ENCODE results near the gene SEMA4A.
A peak's percentile ranks its signal among the peaks of the same experiment; 100 is the strongest.
"Not testable (repeated sequence)": the region's sequence is repeated elsewhere in the genome, so short reads cannot be mapped to it uniquely, and the experiment has no call there.

Gene SEMA4A

DNA sequence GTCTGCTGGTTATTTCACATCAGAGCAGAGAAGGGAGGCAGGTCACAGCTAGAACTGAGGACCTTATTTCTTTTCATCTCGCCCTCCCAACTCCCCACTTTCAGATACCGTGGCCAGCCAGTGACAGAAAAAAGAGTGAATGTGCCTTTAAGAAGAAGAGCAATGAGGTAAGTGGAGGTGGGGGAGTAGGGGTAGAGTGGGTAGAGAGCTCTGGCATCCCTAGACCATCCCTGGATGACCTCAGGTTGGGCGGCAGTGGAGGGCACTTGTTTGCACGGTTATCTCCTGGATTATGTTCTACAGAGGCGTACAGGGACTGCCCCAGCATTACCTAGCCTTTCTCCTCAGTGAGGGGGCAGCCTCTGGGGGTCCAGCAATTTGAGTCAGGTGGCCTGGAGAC lies 4.6 kb downstream of the SEMA4A start:
- Mint-ChIP-seq H3K4me1 (ENCODE audit: low read depth) (peaks cover 50% of the 10 kb centered on the region), H3K9me3 (ENCODE audit: low read depth) (no peaks in the 10 kb centered on the region), H3K4me3 (no peak overlapping the region), H3K27ac (no peak overlapping the region), H3K27me3 (no peaks in the 10 kb centered on the region), H3K36me3 (no peaks in the 10 kb centered on the region)

DNA sequence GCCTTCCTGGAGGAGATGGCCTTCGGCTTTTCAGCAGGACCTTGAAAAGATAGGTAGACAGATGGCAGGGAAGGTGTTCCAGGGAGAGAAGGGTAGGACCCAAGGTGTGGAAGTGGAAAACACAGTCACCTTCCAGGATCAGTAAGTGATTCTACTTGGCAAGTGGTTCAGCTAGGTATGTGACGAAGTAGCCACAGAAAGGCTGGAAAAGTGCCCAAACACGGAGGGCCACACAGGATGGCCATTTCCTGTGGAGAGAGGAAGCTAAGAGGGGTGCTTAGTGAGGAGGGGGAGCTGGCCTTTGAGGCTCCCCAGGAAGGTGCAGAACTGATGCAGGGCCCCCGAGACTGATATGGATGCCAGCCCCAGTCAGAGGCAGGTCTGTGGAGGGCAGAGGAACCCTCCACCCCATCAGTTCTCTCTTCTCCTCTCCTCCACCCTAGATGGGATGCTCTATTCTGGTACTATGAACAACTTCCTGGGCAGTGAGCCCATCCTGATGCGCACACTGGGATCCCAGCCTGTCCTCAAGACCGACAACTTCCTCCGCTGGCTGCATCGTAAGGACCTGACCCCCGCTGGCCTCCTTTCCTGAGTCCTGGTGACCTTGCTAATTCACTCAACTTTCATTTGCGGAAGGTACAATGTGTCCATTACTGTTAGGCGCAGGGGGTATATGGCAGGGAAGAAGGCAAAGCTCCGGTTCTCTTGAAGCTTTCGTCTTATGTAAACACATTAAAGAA lies 6.8 kb downstream of the SEMA4A start:
- H3K9me3 Mint-ChIP-seq (ENCODE audit: low read depth) = no peaks in the 10 kb centered on the region
- no peaks in the 10 kb centered on the region for H3K36me3 Mint-ChIP-seq
- peaks cover 52% of the 10 kb centered on the region for H3K4me1 Mint-ChIP-seq (ENCODE audit: low read depth)
- H3K27me3 Mint-ChIP-seq = no peaks in the 10 kb centered on the region
- peak overlapping the region; percentile 58 for H3K27ac Mint-ChIP-seq
- H3K4me3 Mint-ChIP-seq = peak overlapping the region; percentile 72

DNA sequence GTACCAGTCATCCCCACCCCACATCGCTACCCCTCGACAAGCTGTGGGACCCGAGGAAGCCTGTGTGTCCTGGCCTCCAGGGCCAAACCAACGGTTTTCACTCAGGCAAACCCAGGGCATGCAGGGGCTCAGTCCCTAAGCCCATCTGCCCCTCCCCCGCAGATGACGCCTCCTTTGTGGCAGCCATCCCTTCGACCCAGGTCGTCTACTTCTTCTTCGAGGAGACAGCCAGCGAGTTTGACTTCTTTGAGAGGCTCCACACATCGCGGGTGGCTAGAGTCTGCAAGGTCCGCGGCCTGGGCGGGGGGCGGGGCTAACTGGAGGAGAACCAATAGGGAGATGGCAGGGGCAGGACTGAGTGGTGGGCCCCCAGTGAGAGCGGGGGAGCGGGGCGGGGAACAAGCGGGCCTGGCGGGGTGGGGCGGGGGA lies 7.4 kb downstream of the SEMA4A start:
- Mint-ChIP-seq H3K36me3 (no peaks in the 10 kb centered on the region), H3K27ac (peak overlapping the region; percentile 58), H3K9me3 (ENCODE audit: low read depth) (no peaks in the 10 kb centered on the region), H3K4me3 (peak overlapping the region; percentile 72), H3K4me1 (ENCODE audit: low read depth) (peaks cover 51% of the 10 kb centered on the region), H3K27me3 (no peaks in the 10 kb centered on the region)

DNA sequence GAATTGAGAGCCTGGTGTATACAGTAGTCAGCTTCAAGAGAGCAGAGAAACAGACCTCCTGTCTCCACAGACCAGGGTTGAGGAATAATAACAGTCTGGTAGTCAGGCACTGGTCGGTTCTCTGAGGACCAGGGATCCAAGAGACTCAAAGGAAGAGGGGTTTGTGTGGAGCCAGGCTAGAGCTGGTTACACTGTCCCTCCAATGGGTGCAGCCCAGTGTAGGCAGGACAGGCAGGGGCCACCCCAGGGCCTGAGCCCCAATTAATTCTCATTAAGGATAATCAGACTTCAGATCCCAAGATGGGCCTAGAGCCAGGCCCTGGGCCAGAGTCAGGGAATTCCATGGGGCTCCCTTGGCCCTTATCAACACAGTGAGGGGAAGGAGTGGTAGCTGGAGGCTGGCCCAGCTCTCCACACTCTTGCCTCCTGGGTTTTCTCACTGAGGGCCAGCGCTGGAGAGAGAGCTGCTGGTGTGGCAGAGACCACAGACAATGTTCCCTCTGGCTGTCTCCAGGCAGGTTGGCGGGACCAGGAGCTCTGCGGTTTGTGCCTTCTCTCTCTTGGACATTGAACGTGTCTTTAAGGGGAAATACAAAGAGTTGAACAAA lies 9.1 kb downstream of the SEMA4A start:
- Mint-ChIP-seq H3K36me3 (peaks cover 2% of the 10 kb centered on the region), H3K27ac (peak overlapping the region; percentile 97), H3K9me3 (ENCODE audit: low read depth) (no peaks in the 10 kb centered on the region), H3K27me3 (no peaks in the 10 kb centered on the region), H3K4me3 (no peak overlapping the region), H3K4me1 (ENCODE audit: low read depth) (peaks cover 42% of the 10 kb centered on the region)

DNA sequence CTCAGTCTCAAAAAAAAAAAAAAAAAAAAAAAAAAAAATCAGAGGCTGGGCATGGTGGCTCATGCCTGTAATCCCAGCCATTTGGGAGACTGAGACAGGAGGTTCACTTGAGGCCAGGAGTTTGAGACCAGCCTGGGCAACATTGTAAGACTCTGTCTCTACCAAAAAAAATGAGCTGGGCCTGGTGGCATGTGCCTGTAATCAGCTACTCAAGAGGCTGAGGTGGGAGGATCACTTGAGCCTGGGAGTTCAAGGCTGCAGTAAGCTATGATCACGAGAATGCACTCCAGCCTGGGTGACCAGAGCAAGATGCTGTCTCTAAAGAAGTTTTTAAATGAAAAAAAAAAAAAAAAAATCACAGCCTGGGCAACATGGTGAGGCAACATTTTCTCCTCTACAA lies 10.3 kb downstream of the SEMA4A start:
- Mint-ChIP-seq H3K27ac (no peak overlapping the region), H3K36me3 (peaks cover 4% of the 10 kb centered on the region), H3K4me3 (no peak overlapping the region), H3K27me3 (no peaks in the 10 kb centered on the region), H3K9me3 (ENCODE audit: low read depth) (no peaks in the 10 kb centered on the region), H3K4me1 (ENCODE audit: low read depth) (peaks cover 39% of the 10 kb centered on the region)

DNA sequence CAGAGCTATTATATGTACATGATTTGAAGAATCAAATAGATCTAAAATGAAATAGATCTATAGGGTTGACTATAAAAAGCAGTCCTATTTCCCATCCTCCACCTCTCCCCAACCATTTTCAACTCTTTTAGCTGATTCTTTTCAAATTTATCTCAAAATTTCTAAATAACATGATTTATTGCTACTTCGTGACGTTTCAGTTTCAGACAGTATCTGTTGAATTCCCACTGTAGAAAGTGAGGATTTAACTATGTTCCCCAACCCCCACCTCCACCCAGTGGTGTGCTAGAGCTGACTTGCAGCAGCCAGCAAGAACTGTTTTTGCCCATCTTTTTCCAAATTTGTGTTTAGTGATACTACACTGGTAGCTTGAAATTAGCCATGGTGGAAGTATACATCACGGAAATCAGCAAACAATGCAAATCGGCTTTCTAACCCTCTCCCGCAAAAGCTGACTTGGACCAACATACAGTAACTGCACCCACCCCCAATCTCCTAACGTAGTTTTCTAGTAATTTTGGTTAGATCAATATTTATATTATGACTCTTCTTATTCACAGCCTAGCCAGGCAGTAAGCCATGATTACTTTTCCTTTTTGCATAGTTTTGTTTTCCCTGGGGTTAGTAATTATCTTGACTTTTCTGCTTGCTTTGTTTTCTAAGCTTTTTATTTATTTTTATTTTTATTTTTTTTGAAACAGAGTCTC lies 10.9 kb downstream of the SEMA4A start:
- Mint-ChIP-seq H3K27ac (no peak overlapping the region), H3K4me3 (no peak overlapping the region), H3K4me1 (ENCODE audit: low read depth) (peaks cover 37% of the 10 kb centered on the region), H3K27me3 (no peaks in the 10 kb centered on the region), H3K9me3 (ENCODE audit: low read depth) (no peaks in the 10 kb centered on the region), H3K36me3 (peaks cover 4% of the 10 kb centered on the region)

DNA sequence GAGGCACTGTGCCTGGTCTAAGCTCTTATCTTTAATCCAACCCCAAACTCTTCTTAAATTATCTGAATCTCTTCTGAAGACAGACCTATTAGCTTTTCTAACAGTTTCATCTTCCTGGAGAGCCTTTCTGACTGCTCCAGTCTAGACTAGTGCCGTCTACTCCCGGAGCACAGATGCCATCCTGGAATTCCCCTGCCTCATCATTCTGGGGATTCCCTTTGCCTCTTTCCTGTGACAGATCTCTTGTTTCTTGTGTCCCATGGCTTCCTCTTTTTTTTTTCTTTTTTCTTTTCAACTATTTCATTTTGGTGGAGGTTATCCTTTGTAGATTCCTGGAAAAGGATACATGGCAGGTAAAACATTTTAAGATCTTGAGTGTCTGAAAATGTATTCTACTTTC lies 11.7 kb downstream of the SEMA4A start:
- Mint-ChIP-seq H3K9me3 (ENCODE audit: low read depth) (no peaks in the 10 kb centered on the region), H3K4me3 (no peak overlapping the region), H3K27me3 (no peaks in the 10 kb centered on the region), H3K36me3 (peaks cover 4% of the 10 kb centered on the region), H3K4me1 (ENCODE audit: low read depth) (peaks cover 31% of the 10 kb centered on the region), H3K27ac (peak overlapping the region; percentile 42)

DNA sequence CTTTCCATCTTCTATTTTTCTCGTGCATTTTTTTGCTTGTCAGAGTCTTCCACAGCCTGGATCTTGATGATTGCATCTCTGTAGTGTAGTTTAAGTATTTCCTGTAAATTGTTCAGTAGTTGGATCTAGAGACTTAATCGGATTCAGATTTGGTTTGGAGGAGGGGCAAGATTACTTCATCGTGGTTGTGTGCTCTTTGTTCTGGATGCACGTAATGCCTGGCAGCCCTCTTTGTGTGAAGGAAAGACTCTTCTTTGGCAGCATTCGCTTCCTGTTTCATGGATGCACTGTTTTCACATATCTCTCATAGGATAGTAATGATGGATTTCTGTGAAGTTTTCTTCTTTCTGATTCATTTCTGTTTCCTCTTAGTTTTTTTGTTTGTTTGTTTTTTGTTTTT lies 14.2 kb downstream of the SEMA4A start:
- Mint-ChIP-seq H3K4me1 (ENCODE audit: low read depth) (peaks cover 13% of the 10 kb centered on the region), H3K27ac (no peak overlapping the region), H3K9me3 (ENCODE audit: low read depth) (no peaks in the 10 kb centered on the region), H3K27me3 (no peaks in the 10 kb centered on the region), H3K4me3 (no peak overlapping the region), H3K36me3 (peaks cover 4% of the 10 kb centered on the region)

DNA sequence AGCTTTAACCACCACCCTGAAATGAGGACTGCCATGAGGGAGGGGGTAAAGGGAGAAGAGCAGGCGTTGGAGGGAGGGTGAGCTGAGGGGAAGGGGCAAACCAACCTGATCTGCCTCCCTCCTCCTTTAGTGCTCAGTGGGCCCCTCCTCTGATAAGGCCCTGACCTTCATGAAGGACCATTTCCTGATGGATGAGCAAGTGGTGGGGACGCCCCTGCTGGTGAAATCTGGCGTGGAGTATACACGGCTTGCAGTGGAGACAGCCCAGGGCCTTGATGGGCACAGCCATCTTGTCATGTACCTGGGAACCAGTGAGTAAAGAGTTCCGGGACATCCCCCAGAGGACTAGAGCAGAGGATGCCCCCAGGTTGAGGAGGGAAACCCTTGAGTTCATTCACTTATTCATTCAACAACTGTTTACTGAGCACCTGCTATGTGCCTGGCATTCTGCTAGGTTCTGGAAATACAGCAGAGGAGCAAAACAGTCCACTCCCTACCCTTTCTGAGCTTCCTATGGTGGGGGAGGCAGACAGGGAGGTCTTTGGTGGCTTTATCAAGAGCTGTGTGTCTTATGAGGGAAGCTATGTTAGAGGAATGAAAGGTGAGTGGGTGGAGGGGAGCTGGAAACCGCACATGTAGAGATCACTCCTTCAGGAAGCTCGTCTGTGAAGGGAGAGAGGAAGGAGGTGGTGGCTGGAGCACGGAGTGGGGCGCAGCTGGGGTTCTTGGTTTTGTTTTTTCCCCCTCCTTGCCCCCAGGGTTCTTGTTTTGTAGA lies 19.5 kb downstream of the SEMA4A start:
- peaks cover 2% of the 10 kb centered on the region for H3K36me3 Mint-ChIP-seq
- H3K27ac Mint-ChIP-seq = no peak overlapping the region
- H3K4me3 Mint-ChIP-seq = no peak overlapping the region

DNA sequence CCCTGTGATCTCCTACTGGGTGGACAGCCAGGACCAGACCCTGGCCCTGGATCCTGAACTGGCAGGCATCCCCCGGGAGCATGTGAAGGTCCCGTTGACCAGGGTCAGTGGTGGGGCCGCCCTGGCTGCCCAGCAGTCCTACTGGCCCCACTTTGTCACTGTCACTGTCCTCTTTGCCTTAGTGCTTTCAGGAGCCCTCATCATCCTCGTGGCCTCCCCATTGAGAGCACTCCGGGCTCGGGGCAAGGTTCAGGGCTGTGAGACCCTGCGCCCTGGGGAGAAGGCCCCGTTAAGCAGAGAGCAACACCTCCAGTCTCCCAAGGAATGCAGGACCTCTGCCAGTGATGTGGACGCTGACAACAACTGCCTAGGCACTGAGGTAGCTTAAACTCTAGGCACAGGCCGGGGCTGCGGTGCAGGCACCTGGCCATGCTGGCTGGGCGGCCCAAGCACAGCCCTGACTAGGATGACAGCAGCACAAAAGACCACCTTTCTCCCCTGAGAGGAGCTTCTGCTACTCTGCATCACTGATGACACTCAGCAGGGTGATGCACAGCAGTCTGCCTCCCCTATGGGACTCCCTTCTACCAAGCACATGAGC lies 23.3 kb downstream of the SEMA4A start:
- Mint-ChIP-seq H3K36me3 (peaks cover 2% of the 10 kb centered on the region), H3K9me3 (ENCODE audit: low read depth) (no peaks in the 10 kb centered on the region), H3K27ac (no peak overlapping the region), H3K4me1 (ENCODE audit: low read depth) (peaks cover 26% of the 10 kb centered on the region), H3K27me3 (no peaks in the 10 kb centered on the region), H3K4me3 (no peak overlapping the region)

More for the DNA sequence above, 19.5 kb downstream of the SEMA4A start:
- Mint-ChIP-seq H3K27me3 (no peaks in the 10 kb centered on the region), H3K9me3 (ENCODE audit: low read depth) (no peaks in the 10 kb centered on the region), H3K4me1 (ENCODE audit: low read depth) (peaks cover 15% of the 10 kb centered on the region)

DNA sequence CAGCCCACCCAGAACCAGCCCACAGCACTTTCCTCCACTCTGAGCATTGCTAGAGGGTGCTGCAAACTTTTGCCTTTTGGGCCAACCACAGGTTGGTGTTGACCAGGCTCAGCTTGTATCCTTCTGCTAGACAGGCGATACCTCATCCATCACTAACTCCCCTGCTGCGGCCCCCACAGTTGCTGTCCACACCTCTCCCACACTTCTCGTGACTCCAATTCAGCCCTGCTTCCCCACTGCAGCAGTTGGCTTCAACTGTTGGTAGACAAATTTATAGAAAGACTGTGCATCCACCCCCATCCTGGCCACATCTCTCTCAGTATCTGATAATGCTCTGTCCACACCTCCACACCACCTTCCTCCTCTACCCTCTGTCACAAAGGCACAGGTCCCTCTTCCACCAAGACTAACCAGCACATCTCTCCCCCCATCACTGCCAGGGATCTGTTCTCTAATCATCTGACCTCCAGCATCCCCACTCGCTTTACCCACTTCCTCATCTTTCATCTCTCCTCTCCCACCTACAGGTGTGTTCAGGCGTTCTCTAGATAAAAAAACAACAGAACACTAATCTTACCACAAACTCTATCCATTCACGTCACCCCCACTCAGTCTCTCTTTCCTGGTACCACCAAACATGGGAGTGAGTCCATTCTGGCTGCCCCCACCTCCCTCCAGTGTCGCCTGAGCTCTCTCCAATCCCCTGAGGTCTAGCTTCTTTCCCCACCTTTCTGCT lies 24.7 kb downstream of the SEMA4A start:
- Mint-ChIP-seq H3K4me1 (ENCODE audit: low read depth) (peaks cover 22% of the 10 kb centered on the region), H3K27me3 (no peaks in the 10 kb centered on the region), H3K36me3 (peaks cover 2% of the 10 kb centered on the region), H3K4me3 (peak overlapping the region; percentile 44), H3K27ac (peak overlapping the region; percentile 76), H3K9me3 (ENCODE audit: low read depth) (no peaks in the 10 kb centered on the region)

DNA sequence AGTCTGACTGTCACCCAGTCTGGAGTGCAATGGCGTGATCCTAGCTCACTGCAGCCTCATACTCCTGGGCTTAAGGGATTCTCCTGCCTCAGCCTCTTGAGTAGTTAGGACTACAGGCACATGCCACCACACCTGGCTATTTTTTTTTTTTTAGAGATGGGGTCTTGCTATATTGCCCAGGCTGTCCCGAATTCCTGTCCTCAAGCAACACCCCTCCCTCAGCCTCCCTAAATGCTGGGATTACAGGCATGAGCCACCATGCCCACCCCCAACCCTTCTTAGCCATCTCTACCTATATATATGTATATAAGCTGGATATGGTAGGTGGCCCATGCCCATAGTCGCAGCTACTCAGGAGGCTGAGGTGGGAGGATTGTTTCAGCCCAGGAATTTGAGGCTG lies 27.1 kb downstream of the SEMA4A start:
- H3K9me3 Mint-ChIP-seq (ENCODE audit: low read depth) = no peaks in the 10 kb centered on the region
- H3K27ac Mint-ChIP-seq = no peak overlapping the region
- peaks cover 18% of the 10 kb centered on the region for H3K4me1 Mint-ChIP-seq (ENCODE audit: low read depth)
- no peaks in the 10 kb centered on the region for H3K27me3 Mint-ChIP-seq
- peaks cover 2% of the 10 kb centered on the region for H3K36me3 Mint-ChIP-seq
- H3K4me3 Mint-ChIP-seq = no peak overlapping the region

DNA sequence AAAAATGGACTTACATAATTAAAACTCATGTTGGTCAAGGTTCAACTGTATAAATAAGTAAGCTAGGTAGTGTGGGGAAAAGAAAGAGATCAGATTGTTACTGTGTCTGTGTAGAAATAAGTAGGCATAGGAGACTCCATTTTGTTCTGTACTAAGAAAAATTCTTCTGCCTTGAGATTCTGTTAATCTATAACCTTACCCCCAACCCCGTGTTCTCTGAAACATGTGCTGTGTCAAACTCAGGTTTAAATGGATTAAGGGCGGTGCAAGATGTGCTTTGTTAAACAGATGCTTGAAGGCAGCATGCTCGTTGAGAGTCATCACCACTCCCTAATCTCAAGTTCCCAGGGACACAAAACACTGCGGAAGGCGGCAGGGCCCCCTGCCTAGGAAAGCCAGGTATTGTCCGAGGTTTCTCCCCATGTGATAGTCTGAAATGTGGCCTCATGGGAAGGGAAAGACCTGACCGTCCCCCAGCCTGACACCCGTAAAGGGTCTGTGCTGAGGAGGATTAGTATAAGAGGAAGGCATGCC lies 28.1 kb downstream of the SEMA4A start:
- not testable (repeated sequence) for H3K36me3 Mint-ChIP-seq; H3K27ac Mint-ChIP-seq; H3K9me3 Mint-ChIP-seq (ENCODE audit: low read depth); H3K4me3 Mint-ChIP-seq; H3K27me3 Mint-ChIP-seq
- H3K4me1 Mint-ChIP-seq (ENCODE audit: low read depth) = peaks cover 18% of the 10 kb centered on the region
